Fibroblast of the conjunctiva (primary cell): ENCODE results near the gene TOM1L2.
"Not testable (repeated sequence)": the region's sequence is repeated elsewhere in the genome, so short reads cannot be mapped to it uniquely, and the experiment has no call there.

Source experiments
- DNase-seq: peaks from one replicate; pipeline ENCODE4 v3.0.0-alpha.2; 2010; ENCODE audit warnings: low read depth

The TOM1L2 gene

DNA sequence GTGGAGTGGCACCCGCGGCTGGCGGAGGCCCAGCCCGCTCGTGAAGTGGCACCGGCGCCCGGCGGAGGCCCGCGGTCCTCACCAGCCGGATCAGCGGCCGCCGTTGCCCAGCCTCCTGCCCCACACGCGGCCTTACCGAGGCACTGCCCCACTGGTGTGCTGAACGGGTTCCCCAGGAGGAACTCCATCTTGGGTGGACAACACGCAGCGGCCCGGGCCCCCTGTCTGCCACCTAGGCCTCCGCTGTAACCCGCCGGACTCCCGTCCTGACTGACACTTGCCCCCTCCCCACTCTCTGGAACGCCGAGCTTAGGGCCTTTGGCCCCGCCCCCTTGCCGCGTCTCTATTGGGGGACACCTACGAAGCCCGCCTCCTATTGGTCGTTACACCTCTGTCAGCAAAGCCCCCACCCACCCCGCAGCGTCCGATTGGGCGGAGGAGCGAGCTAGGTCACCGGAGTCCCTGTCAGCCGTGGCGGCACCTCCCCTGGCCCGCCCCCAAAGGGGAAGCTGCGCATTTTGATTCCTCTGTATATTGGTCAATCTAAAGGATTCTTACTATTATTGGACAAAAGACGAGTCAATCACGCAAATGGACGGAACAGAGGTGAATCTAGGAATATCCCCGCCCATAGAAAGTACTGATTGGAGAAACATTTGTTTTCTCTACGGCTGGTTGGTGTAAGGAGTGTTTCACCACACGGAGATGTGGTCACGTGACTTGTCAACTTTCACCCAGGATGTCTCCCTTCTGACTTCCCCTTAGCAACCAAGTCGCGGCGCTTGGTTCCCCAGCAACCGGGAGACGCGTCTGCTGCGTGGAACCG lies at the start of gene TOM1L2, which contains the start of gene DRC3:
Gene TOM1L2, minus strand, starts transcription at position 275 of the 826 bp plus-strand sequence. Its CDS starts 87 bp downstream, at position 188.
Gene DRC3, plus strand, starts transcription at position 737 of the 826 bp plus-strand sequence. CDS start 4,737 bp downstream, outside the sequence.
- DNase-seq = peak; percentile 100

DNA sequence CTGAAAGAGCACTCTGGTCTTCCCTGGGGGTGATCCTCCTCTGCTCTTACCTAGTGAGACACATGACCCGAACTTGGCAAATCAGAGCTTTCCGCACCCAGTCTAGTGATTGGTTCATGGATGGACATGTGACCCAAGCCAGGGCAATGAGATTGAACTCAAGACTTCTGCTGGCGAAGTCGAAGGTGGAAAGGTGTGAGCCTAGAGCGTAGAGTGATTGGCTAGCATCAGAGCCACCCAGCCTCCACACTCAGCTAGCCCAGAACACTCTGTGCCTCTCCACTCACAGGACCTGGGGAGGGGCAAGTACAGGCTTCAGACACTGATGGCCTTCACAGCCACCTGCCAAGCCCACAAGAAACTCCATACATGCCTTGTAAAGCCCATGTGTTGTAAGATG lies 49.2 kb upstream of the TOM1L2 start:
- no peak for DNase-seq

DNA sequence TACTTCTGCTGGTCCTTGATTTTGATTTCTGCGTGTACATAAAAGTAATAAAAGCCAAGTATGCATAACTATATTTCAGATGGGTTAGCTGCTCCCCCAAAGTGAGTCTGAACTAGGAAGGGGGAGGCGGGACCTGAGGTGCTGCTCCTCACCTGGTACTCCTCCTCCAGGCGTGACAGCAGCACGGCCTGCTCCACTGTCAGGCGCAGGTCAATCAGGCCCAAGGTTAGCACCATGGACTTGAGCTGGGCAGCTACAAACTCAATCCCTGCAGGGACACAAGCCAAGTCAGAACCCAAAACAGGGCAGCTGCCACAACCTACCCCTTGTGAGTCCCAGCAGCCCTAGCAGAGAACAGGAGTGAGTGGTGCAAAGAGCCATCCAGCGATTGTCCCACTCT lies 48.8 kb upstream of the TOM1L2 start:
- DNase-seq = no peak

DNA sequence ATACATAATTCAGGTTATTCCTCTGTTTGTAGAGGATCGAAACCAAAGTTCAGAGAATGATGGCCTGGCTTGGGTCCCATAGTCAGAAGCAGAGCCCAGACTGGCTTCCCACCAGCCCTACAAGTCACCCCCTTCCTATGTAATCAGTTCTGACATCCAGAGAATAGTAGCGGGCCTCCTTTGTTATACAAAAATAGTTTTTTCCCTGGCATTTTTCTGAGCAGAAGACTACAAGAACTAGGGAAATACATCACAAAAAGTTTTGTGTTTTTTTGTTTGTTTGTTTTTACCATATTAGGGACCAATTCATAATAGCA lies 47.6 kb upstream of the TOM1L2 start:
- no peak for DNase-seq

DNA sequence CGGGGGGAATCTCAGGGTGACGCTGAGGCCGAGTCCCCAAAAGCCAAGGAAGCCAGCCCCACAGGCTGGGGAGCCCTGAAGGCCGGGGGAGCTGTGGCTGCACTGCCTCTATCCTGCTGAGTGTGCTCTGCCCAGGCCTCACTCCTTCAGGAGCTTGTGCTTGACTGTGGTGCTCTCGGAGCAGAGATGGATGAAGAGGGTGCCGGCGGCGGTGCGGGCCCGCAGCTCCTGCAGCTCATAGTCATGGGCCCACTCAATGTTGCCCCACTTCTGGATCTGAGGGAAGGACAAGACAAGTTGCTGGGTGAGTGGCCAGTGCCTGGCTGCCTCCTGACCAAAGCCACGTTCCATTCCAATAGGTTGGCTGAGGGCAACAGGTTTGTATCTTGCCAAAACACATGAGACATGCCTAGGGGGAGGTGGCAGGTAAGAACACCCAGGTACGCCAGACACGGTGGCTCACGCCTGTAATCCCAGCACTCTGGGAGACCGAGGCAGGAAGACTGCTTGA lies 46.3 kb upstream of the TOM1L2 start:
- DNase-seq = no peak

DNA sequence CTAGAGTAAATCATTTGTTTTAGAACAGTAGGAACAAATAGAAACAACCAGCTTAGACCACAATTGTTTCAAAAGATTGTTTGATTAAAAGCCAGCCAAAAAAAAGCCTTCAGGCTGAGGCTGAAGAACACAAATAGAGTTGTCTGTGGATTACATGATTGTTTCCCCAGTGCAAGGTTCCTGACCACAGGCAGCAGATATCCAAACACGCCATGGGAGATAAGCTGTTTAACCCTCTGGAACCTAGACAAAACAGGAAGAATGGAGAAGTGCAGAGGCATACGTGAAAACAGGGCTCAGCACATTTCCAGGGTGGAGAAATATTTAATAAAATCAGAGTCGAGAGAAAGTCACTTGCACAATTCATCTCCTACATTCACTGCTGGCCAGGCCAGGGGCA lies 45.8 kb upstream of the TOM1L2 start:
- no peak for DNase-seq

DNA sequence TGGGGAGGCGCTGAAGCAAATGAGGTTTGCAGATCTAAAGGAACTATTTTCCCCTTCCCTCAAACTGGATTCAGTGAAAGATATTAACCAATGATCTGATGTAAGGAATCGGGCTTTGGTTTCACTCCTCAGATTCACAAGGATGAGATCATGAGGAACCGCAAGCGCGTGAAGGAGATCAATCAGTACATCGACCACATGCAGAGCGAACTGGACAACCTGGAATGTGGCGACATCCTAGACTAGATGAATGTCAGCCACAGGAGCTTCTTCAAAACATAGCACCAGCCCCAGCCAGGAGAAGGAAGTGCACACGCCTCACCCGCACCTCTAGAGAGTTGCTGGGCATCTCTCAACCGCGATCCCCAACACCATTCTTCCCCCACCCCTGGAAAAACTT lies 44.2 kb upstream of the TOM1L2 start:
- DNase-seq = no peak

DNA sequence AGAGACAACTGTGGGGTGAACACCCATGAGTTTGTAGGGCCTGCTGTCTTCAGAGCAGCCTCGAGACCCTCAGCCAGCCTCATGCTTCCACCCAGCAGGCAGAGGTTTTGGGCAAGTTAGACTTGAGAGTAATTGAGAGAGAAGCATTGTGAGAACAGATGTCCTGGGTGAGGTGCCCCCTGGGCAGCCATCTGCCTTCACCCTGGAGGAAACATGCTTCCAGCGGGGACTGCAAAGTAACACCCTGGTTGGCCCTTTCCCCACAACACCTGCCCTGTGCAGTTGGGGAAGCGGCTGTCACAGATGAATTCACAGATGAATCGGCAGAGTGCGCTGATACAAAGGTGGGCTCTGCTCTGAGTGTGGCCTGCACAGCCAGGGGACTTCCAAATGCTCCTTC lies 43.4 kb upstream of the TOM1L2 start:
- DNase-seq = no peak

DNA sequence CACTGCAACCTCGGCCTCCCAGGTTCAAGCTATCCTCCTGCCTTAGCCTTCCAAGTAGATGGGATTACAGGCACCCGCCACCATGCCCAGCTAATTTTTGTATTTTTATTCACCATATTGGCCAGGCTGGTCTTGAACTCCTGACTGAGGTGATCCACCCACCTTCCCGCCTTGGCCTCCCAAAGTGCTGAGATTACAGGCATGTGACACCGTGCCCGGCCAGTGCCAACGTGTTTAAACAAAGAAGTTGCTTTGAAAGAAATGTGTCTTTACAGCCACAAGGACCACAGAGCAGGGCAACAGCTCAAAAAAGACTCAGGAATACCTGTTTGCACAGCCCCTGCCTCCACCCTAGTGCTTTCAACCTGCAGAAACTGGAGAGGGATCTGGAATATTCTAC lies 41.8 kb upstream of the TOM1L2 start:
- DNase-seq = no peak

DNA sequence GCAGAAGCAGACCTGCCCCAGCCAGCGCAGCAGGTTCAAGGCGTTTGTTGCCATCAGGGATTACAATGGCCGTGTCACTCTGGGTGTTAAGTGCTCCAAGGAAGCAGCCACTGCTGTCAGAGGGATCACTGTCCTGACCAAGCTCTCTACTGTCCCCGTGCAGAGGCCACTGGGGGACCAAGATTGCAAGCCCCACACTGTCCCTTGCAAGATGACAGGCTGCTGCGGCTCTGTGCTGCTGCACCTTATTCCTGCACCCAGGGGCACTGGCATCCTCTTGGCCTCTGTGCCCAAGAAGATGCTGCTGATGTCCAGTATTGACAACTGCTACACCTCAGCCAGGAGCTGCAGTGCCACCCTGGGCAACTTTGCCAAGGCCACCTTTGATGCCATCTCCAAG lies 39.1 kb upstream of the TOM1L2 start:
- DNase-seq = no peak

DNA sequence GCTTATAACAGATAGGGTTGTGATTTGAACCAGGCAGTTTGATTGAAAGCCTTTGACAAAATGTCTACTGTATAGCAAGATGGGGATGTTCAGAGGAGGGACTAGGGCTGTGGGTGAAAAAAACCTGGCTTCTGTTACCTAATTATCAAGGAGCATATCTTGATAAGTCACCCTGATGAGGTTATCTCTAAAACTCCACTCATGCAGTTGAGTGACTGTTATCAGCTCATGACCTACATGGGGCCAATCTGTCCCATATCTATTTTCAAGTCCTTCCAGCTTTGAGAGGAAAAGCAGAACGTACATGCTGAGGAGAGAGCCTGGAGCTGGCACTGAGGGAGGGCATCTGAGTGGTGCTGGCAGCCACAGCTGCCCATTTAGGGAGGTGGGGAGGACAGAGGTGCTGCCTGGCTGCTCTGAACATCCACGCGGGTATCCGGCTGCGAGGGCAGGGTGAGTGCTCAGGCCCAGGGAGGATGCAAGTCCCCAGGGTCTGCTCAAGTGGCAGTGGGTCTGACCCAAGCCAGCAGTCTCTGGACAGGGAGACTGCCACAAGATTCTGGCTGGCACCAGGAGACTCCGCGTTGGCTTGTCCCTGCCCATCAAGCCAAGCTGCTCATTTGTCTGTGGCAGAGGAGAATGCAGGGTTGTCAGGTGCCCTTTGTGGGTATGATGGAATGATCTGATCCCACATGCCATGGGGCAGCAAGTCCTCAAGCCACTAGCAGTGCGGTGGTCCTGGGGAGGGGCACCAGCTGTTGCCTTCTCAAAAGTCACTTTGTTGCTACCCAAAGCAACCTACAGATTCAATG lies 37.6 kb upstream of the TOM1L2 start:
- DNase-seq = no peak

DNA sequence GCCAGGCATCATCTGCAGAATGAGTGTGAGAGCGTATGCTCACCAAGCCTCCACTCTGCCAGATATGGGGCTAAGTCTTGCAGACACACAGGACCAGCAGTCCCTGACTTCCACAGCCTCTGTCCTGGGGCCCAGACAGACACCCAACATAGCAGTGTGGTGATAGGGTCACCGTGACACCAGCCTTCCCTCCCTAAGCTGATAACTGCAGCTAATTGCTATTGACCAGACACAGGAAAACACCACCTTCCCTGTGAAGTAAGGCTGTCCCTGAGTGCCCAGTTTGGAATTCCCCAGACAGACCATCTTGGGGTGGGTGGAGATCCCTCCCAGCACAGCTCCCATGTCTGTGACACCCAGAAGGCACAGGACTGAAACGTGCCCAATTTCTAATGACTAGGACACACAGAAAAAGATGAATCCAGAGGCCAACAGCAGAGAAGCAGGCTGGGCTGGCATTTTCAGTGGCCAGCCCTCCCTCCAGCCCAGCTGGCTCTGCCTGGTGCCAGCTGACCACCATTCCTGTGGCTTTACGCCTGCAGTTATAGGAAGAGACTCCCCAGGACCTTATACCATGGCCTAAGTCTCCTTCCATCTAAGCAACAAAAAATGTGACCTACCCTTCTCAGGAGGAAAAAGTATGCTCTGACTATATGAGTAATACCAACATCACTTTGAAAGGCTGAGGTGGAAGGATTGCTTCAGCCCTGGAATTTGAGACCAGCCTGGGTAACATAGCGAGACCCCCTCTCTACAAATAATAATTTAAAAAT lies 36.5 kb upstream of the TOM1L2 start:
- DNase-seq = no peak

DNA sequence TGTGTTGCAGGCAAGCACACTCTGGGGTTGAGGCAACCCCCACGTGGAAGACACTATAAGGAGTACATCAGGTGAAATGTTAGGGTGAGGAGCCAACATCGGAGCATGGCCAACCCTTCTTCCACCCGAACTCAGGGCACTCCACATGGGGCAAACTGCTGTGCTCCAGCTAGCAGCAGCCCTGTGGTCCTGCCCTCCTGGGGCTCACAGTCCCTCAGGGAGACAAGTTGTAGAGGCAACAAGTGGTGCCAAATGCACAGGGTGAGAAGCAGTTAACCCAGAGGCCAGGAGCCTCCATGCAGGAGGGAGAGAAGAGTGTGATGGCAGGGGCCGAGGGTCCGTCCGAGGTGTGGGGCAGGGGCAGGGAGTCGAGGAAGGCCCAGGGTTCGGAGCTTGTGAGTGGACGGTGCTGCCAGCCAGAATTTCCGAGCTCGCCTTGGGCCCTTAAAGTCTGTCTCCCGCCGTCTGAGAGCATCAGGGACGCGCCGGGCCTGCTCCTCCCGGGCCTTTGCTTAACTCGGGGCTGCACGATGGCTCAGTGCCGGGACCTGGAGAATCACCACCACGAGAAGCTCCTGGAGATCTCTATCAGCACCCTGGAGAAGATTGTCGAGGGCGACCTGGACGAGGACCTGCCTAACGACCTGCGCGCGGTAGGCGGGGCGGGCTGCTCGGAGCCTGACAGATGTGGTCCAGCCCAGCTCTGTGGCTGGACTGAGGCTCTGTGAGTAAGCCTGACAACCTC lies 34.5 kb upstream of the TOM1L2 start:
- no peak for DNase-seq

DNA sequence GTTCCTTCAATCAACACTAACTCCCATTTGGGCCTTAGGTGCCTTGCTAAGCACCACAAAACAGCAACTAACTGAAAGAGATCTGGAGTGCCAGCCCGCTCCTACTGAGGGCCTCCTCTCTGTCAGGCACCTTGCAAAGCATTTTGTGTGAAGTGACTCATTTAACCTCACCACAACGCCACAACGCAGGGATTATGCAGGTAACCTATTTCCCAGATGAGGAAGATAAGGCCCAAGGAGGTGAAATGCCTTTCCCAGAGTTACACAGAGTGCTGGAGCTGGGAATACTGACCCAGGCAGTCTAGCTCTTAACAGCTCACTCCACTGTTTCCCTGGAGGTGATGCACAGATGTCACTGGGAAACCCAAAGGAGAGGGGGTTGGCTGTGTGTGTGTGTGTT lies 33.3 kb upstream of the TOM1L2 start:
- DNase-seq = no peak

DNA sequence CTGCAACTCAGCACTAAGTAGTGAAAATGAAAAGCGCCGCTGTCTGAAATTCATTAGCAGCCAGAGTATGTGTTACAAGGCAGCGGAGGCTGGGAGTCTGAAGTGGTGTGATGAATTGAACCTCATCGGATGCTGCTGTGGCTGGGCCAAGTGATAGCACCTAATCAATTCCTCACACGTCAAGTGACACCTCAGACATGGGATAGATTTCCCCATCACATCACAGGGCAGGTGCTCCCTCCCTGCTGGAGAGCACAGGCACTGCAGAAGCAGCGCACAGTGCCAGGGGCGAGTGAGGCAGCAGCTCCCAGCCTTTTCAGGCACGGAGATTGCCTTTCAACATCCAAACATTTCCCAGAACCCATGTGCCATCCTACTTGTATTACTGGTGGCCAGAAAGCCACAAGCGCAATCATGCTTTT lies 32.7 kb upstream of the TOM1L2 start:
- DNase-seq = no peak

DNA sequence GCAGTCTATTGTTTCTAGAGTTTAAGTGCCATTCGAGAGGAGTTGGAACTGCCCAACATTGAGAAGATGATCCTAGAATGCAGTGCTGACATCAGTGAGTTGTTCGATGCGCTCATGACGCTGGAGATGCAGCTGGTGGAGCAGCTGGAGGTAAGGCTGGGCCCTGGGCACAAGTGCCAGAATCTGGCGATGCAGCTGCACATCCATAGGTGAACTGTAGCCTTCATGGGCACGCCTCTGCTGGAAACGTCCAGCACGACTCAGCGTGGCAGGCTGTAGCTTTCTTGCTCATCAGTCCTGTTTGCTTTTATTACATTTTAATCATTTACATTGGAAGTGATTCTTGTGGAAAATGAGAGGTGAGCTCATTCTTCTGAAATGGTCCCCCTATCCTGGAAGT lies 32.1 kb upstream of the TOM1L2 start:
- no peak for DNase-seq

DNA sequence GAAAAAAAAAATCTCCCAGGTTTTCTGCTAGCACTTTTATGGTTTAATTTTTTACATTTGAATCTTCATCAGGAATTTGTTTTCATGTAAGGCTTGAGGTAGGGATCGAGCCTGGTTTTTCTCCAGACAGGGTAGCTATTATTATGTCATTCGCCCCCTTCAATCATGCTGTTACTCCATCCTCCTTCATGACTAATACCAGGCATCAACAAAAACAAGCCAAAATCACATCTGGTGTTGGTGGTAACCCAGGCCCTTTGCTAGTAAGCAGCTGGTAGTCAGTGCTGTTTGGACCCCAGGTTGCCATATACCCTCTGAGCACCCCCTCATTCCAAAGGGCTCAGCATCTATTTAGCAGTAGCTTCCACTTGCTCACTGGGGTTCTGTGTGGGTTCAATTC lies 30.0 kb upstream of the TOM1L2 start:
- no peak for DNase-seq

DNA sequence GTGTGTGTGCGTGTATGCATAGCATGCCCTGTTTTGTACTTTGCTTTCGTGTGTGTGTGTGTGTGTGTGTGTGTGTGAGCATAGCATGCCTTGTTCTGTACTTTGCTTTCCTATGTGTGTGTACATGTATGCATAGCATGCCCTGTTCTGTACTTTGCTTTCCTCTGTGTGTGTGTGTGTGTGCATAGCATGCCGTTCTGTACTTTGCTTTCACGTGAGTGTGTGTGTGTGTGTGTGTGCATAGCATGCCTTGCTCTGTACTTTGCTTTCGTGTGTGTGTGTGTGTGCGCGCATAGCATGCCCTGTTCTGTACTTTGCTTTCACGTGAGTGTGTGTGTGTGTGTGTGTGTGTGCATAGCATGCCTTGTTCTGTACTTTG lies 27.8 kb upstream of the TOM1L2 start:
- no peak for DNase-seq

DNA sequence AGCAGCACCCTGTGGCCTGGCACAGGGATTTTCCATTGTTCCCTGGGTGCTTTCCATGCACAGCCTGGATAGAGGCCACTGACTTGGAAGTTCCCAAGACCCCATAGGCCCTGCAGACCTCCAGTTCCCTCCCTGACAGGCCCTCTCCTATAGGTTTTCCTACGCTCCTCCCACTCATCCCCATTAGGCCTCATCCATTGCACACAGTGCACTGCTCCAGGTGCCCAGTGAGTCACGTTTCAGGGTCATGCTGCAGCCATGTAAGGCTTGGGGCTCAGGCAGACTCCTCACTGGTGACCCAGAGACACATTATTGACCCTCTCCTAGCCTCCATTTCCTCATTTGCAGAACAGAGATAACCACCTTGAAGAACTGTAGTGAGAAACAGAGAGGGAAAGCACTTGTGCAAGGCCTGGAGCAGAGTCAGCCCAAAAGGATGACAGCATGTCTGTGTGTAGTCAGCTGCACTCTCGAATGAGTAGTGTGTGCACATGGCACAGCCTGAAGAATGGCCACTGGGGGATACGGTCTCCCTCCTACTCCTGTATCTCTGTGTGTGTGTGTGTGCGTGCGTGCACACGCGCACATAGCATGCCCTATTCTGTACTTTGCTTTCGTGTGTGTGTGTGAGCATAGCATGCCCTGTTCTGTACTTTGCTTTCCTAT lies 27.3 kb upstream of the TOM1L2 start:
- no peak for DNase-seq

DNA sequence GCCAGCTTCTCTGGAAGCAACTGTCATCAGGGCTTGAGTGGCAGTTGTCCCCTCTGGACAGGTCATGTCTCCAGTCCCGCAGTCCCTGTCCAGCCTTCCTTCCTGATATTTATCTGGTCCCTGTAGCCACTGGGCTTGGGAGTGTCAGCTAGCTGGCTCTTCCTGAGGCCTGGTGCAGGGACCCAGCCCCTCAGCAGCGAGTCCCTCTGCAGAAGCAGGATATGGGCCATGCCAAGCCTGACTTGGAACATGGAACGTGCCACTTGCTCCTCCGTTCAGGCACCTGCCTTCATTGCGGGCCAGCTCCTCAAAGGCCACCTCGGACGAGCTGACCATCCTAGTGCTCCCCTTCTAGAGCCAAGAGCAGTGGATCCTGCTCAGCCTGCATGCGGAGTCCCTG lies 26.7 kb upstream of the TOM1L2 start:
- DNase-seq = no peak

DNA sequence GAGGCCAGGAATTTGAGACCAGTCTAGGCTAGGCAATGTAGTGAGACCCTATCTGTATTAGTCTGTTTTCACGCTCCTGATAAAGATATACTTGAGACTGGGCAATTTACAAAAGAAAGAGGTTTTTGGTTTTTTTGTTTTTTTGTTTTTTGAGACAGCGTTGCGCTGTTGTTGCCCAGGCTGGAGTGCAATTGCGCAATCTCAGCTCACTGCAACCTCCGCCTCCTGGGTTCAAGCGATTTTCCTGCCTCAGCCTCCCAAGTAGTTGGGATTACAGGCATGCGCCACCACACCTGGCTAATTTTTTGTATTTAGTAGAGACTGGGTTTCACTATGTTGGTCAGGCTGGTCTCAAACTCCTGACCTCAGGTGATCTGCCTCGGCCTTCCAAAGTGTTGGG lies 23.7 kb upstream of the TOM1L2 start:
- not testable (repeated sequence) for DNase-seq
